ENCODE data around the gene POLR2H.

DNA sequence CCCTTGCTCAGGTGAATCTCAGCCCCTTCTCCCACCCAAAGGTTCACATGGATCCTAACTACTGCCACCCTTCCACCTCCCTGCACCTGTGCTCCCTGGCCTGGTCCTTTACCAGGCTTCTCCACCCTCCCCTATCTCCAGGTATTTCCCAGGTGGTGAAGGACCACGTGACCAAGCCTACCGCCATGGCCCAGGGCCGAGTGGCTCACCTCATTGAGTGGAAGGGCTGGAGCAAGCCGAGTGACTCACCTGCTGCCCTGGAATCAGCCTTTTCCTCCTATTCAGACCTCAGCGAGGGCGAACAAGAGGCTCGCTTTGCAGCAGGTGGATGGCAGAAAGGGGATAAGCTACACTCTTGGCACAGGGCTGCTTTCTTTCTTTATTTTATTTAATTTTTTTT is 19.6 kb upstream of the POLR2H start:
- TF ChIP-seq, protein P1, sequence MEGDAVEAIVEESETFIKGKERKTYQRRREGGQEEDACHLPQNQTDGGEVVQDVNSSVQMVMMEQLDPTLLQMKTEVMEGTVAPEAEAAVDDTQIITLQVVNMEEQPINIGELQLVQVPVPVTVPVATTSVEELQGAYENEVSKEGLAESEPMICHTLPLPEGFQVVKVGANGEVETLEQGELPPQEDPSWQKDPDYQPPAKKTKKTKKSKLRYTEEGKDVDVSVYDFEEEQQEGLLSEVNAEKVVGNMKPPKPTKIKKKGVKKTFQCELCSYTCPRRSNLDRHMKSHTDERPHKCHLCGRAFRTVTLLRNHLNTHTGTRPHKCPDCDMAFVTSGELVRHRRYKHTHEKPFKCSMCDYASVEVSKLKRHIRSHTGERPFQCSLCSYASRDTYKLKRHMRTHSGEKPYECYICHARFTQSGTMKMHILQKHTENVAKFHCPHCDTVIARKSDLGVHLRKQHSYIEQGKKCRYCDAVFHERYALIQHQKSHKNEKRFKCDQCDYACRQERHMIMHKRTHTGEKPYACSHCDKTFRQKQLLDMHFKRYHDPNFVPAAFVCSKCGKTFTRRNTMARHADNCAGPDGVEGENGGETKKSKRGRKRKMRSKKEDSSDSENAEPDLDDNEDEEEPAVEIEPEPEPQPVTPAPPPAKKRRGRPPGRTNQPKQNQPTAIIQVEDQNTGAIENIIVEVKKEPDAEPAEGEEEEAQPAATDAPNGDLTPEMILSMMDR (IDR thresholded peaks at IDR 0.05) = no peak
- TF ChIP-seq POLR2A (IDR thresholded peaks at IDR 0.05) = no peak

All from tibial nerve (tissue), 3 donors.